Measurements from ENCODE around the gene UBL7. TPM values are rescaled to one million over a fixed set of nuclear protein-coding genes. Genes with fewer than 3 reads are reported as not detected.
"Not testable (repeated sequence)": the region's sequence is repeated elsewhere in the genome, so short reads cannot be mapped to it uniquely, and the experiment has no call there.

UBL7 gene
- total RNA-seq, 2 donors from 2014 or later = 25.7 to 47.2 TPM

GRCh38 chr15:74458473-74458872 lies 2.5 kb downstream of the UBL7 start:
- no peaks in the 10 kb centered on the region for H3K27me3 ChIP-seq
- WGBS, 2 donors = 85 to 96% methylated on average over 3 of the region's 3 CpGs
- intact Hi-C loops (cut with DNase I) = no loop called here

GRCh38 chr15:74457036-74457435 lies 3.9 kb downstream of the UBL7 start:
- peaks cover 12% of the 10 kb centered on the region for H3K4me1 ChIP-seq
- 90 to 94% methylated on average over 9 of the region's 10 CpGs for WGBS, 2 donors
- ATAC-seq; H3K4me3 ChIP-seq; intact Hi-C loops (cut with DNase I); H3K27me3 ChIP-seq; H3K36me3 ChIP-seq (replicated peaks in 1 of 2; ENCODE audit: insufficient read depth in 1 of 2, low read depth in 2 of 2); H3K27ac ChIP-seq; H3K9me3 ChIP-seq; DNase-seq: not testable (repeated sequence)

More at GRCh38 chr15:74458473-74458872, 2.5 kb downstream of the UBL7 start:
- DNase-seq (no peak), ATAC-seq (no peak)
- Histone ChIP-seq H3K4me1 (peaks cover 21% of the 10 kb centered on the region), H3K9me3 (no peaks in the 10 kb centered on the region), H3K27ac (no peak overlapping the region), H3K36me3 (replicated peaks in 1 of 2; ENCODE audit: insufficient read depth in 1 of 2, low read depth in 2 of 2) (peaks cover 0 to 2% of the 10 kb centered on the region in 2 donors), H3K4me3 (no peak overlapping the region)
- TF ChIP-seq CTCF (IDR thresholded peaks at IDR 0.05) (no peak), POLR2A (IDR thresholded peaks at IDR 0.05) (no peak)

- DNase-seq (no peak), ATAC-seq (no peak)
- H3K27ac ChIP-seq = no peak overlapping the region
- no peak overlapping the region for H3K4me3 ChIP-seq
- TF ChIP-seq CTCF (IDR thresholded peaks at IDR 0.05) = no peak
- peaks cover 1% of the 10 kb centered on the region for H3K4me1 ChIP-seq
- intact Hi-C loops (cut with DNase I) = no loop called here
- no peaks in the 10 kb centered on the region for H3K27me3 ChIP-seq
- H3K9me3 ChIP-seq = no peaks in the 10 kb centered on the region
- peaks cover 0 to 13% of the 10 kb centered on the region in 2 donors for H3K36me3 ChIP-seq (replicated peaks in 1 of 2; ENCODE audit: insufficient read depth in 1 of 2, low read depth in 2 of 2)
Measured at GRCh38 chr15:74454764-74455500, 6.0 kb downstream of the UBL7 start.

GRCh38 chr15:74453925-74454763 lies 6.8 kb downstream of the UBL7 start:
- ATAC-seq = no peak
- Histone ChIP-seq H3K36me3 (replicated peaks in 1 of 2; ENCODE audit: insufficient read depth in 1 of 2, low read depth in 2 of 2) (peaks cover 0 to 13% of the 10 kb centered on the region in 2 donors), H3K27ac (no peak overlapping the region)

More at GRCh38 chr15:74453925-74454763, 6.8 kb downstream of the UBL7 start:
- Histone ChIP-seq H3K27me3 (no peaks in the 10 kb centered on the region), H3K4me1 (no peaks in the 10 kb centered on the region), H3K4me3 (no peak overlapping the region), H3K9me3 (no peaks in the 10 kb centered on the region)
- TF ChIP-seq POLR2A (IDR thresholded peaks at IDR 0.05) (no peak), CTCF (IDR thresholded peaks at IDR 0.05) (no peak)
- intact Hi-C loops (cut with DNase I) = no loop called here
- WGBS, 2 donors = 78 to 82% methylated on average over 13 of the region's 13 CpGs
- DNase-seq = no peak
